ENCODE results near the gene SHISA6. TPM values are rescaled to one million over a fixed set of nuclear protein-coding genes. Genes with fewer than 3 reads are reported as not detected.

The SHISA6 gene
- polyA plus RNA-seq, 1 experiment, result not detected

DNA sequence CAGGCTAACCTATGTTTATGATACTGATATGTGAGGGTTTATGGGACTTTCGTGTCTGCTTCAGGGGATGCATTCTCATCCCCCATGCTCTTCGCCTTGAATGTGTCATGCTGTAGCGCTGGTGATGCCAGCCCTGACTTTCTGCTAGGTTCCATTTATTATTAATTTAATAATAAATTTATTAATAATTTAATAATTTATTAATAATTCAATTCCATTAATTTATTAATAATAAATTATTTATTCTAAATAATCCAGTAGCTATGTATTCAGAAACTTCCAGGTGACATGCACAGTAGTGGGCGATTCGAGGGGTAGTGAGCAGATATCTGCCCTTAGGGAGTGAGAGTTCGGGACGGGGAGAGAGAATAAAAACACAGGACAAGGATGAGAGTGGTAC is 49.8 kb downstream of the SHISA6 start:
- H3K27me3 ChIP-seq (ENCODE audit: control insufficient read depth, insufficient read depth, low read length), result no peaks in the 10 kb centered on the region
- no peaks in the 10 kb centered on the region for H3K36me3 ChIP-seq (ENCODE audit: control insufficient read depth, insufficient read depth, low read length)
- H3K4me3 ChIP-seq (ENCODE audit: low read depth, low read length), result no peak overlapping the region
- TF ChIP-seq, protein P1, sequence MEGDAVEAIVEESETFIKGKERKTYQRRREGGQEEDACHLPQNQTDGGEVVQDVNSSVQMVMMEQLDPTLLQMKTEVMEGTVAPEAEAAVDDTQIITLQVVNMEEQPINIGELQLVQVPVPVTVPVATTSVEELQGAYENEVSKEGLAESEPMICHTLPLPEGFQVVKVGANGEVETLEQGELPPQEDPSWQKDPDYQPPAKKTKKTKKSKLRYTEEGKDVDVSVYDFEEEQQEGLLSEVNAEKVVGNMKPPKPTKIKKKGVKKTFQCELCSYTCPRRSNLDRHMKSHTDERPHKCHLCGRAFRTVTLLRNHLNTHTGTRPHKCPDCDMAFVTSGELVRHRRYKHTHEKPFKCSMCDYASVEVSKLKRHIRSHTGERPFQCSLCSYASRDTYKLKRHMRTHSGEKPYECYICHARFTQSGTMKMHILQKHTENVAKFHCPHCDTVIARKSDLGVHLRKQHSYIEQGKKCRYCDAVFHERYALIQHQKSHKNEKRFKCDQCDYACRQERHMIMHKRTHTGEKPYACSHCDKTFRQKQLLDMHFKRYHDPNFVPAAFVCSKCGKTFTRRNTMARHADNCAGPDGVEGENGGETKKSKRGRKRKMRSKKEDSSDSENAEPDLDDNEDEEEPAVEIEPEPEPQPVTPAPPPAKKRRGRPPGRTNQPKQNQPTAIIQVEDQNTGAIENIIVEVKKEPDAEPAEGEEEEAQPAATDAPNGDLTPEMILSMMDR (IDR thresholded peaks at IDR 0.05; ENCODE audit: insufficient read depth, low read depth, low read length), result no peak
- CTCF ChIA-PET, result no interaction called here
- no peak for DNase-seq (ENCODE audit: low read depth)
- POLR2A ChIA-PET, result no interaction called here

DNA sequence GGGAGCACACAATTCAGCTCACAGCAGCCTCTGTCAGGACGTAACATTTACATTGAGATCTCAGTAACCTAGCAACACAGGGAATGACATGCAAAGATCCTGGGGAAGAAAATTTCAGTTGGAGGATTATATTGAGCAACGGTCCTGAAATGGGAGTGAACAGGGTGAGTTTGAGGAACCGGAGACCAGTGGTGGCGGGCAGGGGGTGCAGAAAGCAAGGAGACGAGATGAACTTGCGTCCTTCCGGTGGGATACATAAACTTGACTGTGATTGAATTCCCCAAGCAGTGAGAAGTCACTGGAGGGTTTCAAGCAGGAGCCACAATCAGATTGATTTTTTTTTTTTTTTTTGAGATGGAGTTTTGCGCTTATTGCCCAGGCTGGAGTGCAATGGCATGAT is 51.5 kb downstream of the SHISA6 start:
- ChIA-PET CTCF (no interaction called here), POLR2A (no interaction called here)
- DNase-seq (ENCODE audit: low read depth), result no peak
- Histone ChIP-seq H3K4me3 (ENCODE audit: low read depth, low read length) (no peak overlapping the region), H3K27me3 (ENCODE audit: control insufficient read depth, insufficient read depth, low read length) (no peaks in the 10 kb centered on the region), H3K36me3 (ENCODE audit: control insufficient read depth, insufficient read depth, low read length) (no peaks in the 10 kb centered on the region)
- TF ChIP-seq, protein P1 (IDR thresholded peaks at IDR 0.05; ENCODE audit: insufficient read depth, low read depth, low read length), result no peak

DNA sequence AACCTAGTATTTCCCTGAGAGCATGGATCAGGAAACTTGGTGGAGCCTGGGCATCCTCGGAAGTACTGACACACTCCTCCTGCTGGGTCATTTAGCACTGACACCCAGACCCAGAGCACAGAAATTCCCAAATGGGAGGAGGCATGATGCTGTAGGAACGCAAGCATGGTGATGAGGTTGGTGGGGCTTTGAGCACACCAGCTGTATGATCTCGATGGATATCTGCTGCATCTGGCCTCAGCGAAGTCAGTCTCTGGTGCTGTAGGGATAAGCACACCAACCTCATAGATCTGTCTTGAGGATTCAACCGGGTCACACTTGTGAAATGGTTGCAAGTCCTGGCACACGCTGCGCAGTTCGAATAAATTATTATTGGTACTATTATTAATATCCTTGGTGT is 52.5 kb downstream of the SHISA6 start:
- Histone ChIP-seq H3K27me3 (ENCODE audit: control insufficient read depth, insufficient read depth, low read length) (no peaks in the 10 kb centered on the region), H3K4me3 (ENCODE audit: low read depth, low read length) (no peak overlapping the region), H3K36me3 (ENCODE audit: control insufficient read depth, insufficient read depth, low read length) (no peaks in the 10 kb centered on the region)
- TF ChIP-seq, protein P1 (IDR thresholded peaks at IDR 0.05; ENCODE audit: insufficient read depth, low read depth, low read length), result no peak
- ChIA-PET POLR2A (no interaction called here), CTCF (no interaction called here)
- DNase-seq (ENCODE audit: low read depth), result no peak

DNA sequence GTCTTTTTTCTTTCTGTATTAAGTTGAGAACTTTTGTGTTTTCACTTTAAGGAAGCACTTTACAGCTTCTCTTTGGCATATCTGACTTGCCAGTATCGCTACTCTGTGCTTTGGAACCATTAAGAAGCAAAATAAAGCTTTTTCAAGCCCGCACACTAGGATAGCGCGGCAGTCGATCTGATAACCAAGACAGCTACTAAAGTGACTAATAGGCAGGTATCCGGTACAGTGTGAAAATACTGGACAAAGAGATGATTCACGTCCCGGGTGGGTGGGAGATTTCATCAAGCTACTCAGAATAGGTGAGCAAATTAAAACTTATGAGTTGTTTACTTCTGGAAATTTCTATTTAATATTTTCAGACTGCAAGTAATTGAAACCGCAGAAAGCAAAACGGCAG is 53.8 kb downstream of the SHISA6 start:
- no peak for DNase-seq (ENCODE audit: low read depth)
- ChIA-PET CTCF (no interaction called here), POLR2A (no interaction called here)
- Histone ChIP-seq H3K27me3 (ENCODE audit: control insufficient read depth, insufficient read depth, low read length) (no peaks in the 10 kb centered on the region), H3K4me3 (ENCODE audit: low read depth, low read length) (no peak overlapping the region), H3K36me3 (ENCODE audit: control insufficient read depth, insufficient read depth, low read length) (no peaks in the 10 kb centered on the region)
- TF ChIP-seq, protein P1 (IDR thresholded peaks at IDR 0.05; ENCODE audit: insufficient read depth, low read depth, low read length), result no peak

DNA sequence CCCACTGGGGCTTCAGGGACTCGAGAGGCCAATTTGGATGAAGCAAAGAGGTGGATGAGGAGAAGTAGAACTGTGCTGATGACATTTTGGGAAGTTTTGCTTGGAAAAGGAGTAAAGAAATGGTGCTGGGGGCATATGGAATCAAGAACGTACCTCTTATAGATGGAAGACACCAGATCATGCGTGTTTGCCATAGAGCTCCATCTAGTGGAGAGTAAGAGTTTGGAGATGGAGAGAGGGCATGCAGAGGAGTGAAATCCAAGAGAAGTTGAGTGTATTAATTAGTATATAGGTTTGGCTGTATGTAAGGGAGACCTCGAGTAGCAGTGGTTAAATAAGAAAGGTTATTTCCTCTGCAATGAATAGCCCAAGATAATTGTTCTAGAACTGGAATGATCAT is 56.0 kb downstream of the SHISA6 start:
- no peak for DNase-seq (ENCODE audit: low read depth)
- H3K36me3 ChIP-seq (ENCODE audit: control insufficient read depth, insufficient read depth, low read length), result no peaks in the 10 kb centered on the region
- CTCF ChIA-PET, result no interaction called here
- TF ChIP-seq, protein P1 (IDR thresholded peaks at IDR 0.05; ENCODE audit: insufficient read depth, low read depth, low read length), result no peak
- POLR2A ChIA-PET, result no interaction called here
- H3K27me3 ChIP-seq (ENCODE audit: control insufficient read depth, insufficient read depth, low read length), result no peaks in the 10 kb centered on the region
- H3K4me3 ChIP-seq (ENCODE audit: low read depth, low read length), result no peak overlapping the region
